GM18498 (cell line): ENCODE measurements around the gene DMXL2.
"Not testable (repeated sequence)": the region's sequence is repeated elsewhere in the genome, so short reads cannot be mapped to it uniquely, and the experiment has no call there.

Experiments used
- ATAC-seq: cut with Tn5 transposase; IDR thresholded peaks from one replicate; pipeline ENCODE4 v1.9.1; 2021; ENCODE audit warnings: mild to moderate bottlenecking, moderate library complexity; ENCODE audit not compliant: unreplicated experiment

The DMXL2 gene

GRCh38 chr15:51625236-51625635 is 2.7 kb upstream of the DMXL2 start:
- peak; percentile 29 for ATAC-seq

DNA sequence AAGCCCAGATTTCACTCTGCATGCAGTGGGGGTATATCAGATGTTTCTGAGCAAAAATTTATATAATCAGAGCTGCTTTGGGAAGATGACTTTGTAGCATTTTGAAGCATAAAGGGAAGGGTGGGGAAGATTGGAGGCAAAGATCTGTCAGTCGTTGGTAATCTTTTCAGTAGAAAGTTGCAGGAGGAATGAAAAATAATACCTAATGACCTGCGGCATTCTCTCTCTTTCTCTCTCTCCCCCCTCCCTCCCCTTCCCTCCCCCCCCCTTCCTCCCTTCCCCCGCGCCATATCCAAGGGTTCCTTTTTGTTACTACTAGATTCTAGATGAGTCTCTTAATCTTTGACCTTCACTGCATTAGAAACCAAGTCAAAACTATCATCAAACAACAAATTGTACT is 1.5 kb upstream of the DMXL2 start:
- no peak for ATAC-seq

DNA sequence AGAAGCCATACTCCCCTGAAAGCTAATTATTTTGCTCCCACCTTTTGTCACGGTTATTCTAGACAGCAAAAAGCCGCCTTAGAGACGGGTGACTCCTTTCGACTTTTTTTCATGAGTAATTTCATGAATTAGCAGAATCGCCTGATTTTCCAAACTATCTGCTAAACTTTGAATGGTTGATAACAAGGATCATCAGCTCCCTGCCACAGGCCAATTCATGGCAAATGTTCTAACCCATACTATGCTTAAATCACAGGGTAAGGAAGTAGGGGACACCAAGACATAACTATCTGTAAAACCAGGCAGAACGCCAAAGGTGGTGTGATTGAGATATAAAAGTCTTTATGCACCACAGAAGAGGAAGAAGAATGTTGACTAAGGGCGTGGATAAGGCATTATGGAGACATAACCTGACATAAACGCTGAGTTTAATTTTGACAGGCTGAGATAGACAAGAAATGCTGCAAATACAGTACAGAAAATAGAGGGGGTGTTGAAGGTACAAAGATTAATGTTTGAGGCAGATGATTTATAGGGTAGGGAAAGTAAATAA is 891 bp upstream of the DMXL2 start:
- no peak for ATAC-seq

- peak; percentile 38 for ATAC-seq
Measured at GRCh38 chr15:51621936-51622603, 501 bp downstream of the DMXL2 start.

- ATAC-seq, result no peak
Measured at GRCh38 chr15:51621155-51621765, 1.3 kb downstream of the DMXL2 start.

GRCh38 chr15:51620641-51621040 is 1.9 kb downstream of the DMXL2 start:
- ATAC-seq, result peak; percentile 44

DNA sequence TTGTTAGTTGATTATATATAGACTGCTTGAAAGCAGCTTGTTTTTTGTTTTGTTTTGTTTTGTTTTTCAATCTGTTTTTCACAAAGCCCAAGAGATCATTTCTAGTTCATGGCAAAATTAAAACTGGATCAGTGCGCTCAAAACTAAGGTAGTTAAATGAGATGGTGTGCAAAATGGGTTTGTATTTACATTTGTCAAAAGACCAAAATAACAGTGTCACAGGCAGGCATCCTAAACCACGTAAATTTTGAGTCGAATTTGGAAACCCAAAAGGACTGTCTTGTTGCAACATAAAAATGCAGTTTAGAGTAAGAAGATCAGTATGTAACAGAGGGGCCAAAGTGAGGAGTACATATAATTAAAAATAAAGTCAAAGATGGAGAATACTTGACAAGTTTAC is 2.4 kb downstream of the DMXL2 start:
- no peak for ATAC-seq

- no peak for ATAC-seq
Measured at GRCh38 chr15:51619331-51620035, 3.1 kb downstream of the DMXL2 start.

DNA sequence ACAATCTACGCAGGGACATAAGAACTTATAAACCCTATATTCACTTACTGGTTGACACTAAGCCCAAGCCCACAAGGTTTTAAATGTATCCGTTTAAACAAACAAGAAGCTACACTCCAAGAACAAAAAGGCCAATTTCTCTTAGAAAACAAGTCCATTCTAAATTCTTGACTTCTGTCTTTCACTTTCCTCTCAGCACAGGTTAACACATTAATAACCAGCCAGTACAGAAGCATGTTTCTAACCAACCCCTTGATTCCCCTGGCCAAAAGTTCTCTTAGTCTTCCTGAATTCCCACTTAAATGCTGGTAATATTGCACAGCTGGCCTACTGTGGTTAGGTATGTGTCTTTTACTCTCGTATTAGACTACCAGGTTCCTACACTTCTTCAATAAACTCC is 4.7 kb downstream of the DMXL2 start:
- no peak for ATAC-seq

- no peak for ATAC-seq
Measured at GRCh38 chr15:51613951-51614350, 8.6 kb downstream of the DMXL2 start.

DNA sequence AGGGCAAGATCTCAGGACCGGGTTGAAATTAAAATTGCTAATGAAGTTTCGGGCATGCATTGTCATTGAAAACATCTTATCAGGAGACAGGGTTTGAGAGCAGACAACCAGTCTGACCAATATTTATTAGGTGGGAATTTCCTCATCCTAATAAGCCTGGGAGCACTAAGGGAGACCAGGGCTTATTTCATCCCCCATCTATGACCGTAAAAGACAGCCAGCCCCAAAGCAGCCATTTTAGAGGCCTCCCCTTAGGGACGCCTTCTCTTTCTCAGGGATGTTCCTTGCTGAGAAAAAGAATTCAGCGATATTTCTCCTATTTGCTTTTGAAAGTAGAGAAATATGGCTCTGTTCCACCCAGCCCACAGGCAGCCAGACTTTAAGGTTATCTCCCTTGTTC is 9.9 kb downstream of the DMXL2 start:
- ATAC-seq, result not testable (repeated sequence)

DNA sequence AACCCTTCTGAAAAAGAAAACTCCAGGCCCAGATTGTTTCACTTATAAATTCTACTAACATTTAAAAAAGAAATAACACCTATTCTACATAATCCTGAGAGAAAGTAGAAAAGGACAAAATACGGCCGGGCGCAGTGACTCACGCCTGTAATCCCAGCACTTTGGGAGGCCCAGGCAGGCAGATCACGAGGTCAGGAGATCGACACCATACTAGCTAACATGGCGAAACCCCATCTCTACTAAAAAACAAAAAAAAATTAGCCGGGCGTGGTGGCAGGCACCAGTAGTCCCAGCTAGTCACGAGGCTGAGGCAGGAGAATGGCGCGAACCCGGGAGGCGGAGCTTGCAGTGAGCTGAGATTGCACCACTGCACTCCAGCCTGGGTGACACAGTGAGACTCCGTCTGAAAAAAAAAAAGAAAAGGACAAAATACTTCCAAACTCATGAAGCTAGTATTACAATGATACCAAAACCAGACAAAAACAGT is 19.1 kb downstream of the DMXL2 start:
- ATAC-seq, result not testable (repeated sequence)

- ATAC-seq, result no peak
Measured at GRCh38 chr15:51603002-51603401, 19.6 kb downstream of the DMXL2 start.

GRCh38 chr15:51602484-51602883 is 20.1 kb downstream of the DMXL2 start:
- no peak for ATAC-seq

DNA sequence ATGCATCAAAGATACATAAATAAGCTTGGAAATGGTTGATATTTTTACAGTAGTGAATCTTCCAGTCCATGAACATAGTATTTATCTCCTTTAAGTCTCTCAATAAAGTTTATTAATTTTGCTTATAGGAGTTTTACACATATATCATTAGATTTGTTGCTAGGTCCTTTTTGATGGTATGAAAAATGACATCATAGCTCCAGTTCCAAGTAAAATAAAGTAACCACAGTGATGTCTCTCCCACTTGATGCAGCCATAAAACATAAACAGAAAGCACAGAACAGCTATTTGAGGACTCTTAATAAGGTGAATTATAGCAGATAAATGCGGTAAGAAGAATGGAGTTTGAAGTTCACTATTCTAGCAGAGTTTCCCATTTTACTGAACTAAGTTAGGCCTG is 20.8 kb downstream of the DMXL2 start:
- ATAC-seq, result no peak

GRCh38 chr15:51600114-51600513 is 22.5 kb downstream of the DMXL2 start:
- no peak for ATAC-seq

GRCh38 chr15:51589881-51590568 is 32.5 kb downstream of the DMXL2 start:
- ATAC-seq, result no peak

- no peak for ATAC-seq
Measured at GRCh38 chr15:51588966-51589365, 33.6 kb downstream of the DMXL2 start.

GRCh38 chr15:51585986-51586385 is 36.6 kb downstream of the DMXL2 start:
- no peak for ATAC-seq

DNA sequence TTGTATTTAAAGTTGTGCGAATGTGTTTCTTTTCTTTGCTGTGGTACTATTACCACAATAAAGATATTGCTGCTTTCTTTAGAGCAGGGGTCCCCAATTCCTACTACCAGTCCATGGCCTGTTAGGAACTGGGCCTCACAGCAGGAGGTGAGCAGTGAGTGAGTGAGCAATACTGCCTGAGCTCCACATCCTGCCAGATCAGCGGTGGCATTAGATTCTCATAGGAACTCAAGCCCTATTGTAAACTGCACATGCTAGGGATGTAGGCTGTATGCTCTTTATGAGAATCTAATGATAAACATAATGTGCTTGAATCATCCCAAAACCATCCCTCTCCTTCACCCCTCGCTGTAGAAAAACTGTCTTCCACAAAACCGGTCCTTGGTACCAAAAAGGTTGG is 41.6 kb downstream of the DMXL2 start:
- no peak for ATAC-seq

GRCh38 chr15:51580385-51580784 is 42.2 kb downstream of the DMXL2 start:
- ATAC-seq, result no peak
